Fibroblast of lung (primary cell): ENCODE results near the gene NBEA.

Experiments used
- CTCF ChIP-seq, 2 donors: IDR thresholded peaks in 1 of 2; conservative IDR thresholded peaks in 1 of 2; 1 replicate in 1 of 2; 2 replicates in 1 of 2; pipeline ENCODE4 v1.5.1; 2011 to 2012; ENCODE audit warnings: low read length in 2 of 2, control low read depth in 1 of 2, inconsistent platforms in 1 of 2, low read depth in 1 of 2, mild to moderate bottlenecking in 1 of 2
- EZH2 ChIP-seq: IDR thresholded peaks from 2 replicates; pipeline ENCODE4 v1.5.1; 2012; ENCODE audit warnings: low read length, control low read depth, mild to moderate bottlenecking; ENCODE audit errors: missing control alignments

- no peak for TF ChIP-seq CTCF (conservative IDR thresholded peaks at IDR 0.05 in 1 of 2, IDR thresholded peaks at IDR 0.05 in 1 of 2; ENCODE audit: low read depth in 1 of 2, low read length in 2 of 2)
- TF ChIP-seq EZH2: no peak
Observed at GRCh38 chr13:35478271-35479037, 536.4 kb downstream of the NBEA start.
